Stimulated activated naive CD8-positive, alpha-beta T cell treated with anti-CD3 and anti-CD28 coated beads, Interleukin-15, amount 100 ng/mL, for 72 hours (primary cell): ENCODE data around the gene CEP78.

Experiments
- ATAC-seq: fragments of 150-1000 bp; cut with Tn5 transposase; 2 replicates; pipeline ENCODE4 v1.10.0; 2021; ENCODE audit warnings: mild to moderate bottlenecking, moderate library complexity
- DNase-seq, 2 donors: peaks; one replicate each; pipeline ENCODE4 v3.0.0; 2021 to 2022
- H3K27ac Mint-ChIP-seq, 2 donors: one replicate each; pipeline ENCODE4 v1.8.0; 2022; ENCODE audit warnings: mild to moderate bottlenecking in 2 of 2, mixed read lengths in 2 of 2, moderate library complexity in 2 of 2
- H3K27me3 Mint-ChIP-seq: one replicate; pipeline ENCODE4 v1.8.0; 2022; ENCODE audit warnings: mixed read lengths
- H3K4me1 Mint-ChIP-seq: one replicate; pipeline ENCODE4 v1.8.0; 2022; ENCODE audit warnings: mild to moderate bottlenecking, mixed read lengths
- H3K4me3 Mint-ChIP-seq, 2 donors: one replicate each; pipeline ENCODE4 v1.8.0; 2022; ENCODE audit warnings: mild to moderate bottlenecking in 2 of 2, mixed read lengths in 2 of 2, moderate library complexity in 1 of 2
- H3K9me3 Mint-ChIP-seq, 2 donors: one replicate each; pipeline ENCODE4 v1.8.0; 2022; ENCODE audit warnings: mixed read lengths in 2 of 2

CEP78 gene

GRCh38 chr9:78289474-78289873 lies 53.6 kb downstream of the CEP78 start:
- ATAC-seq: no peak
- Mint-ChIP-seq H3K4me3 (no peak overlapping the region), H3K4me1 (peaks cover 16% of the 10 kb centered on the region), H3K27me3 (no peaks in the 10 kb centered on the region), H3K27ac (no peak overlapping the region), H3K9me3 (no peaks in the 10 kb centered on the region)
- DNase-seq: no peak

- DNase-seq (no peak), ATAC-seq (no peak)
- no peak overlapping the region for H3K4me3 Mint-ChIP-seq
- H3K4me1 Mint-ChIP-seq: peaks cover 24% of the 10 kb centered on the region
- no peaks in the 10 kb centered on the region for H3K9me3 Mint-ChIP-seq
- no peaks in the 10 kb centered on the region for H3K27me3 Mint-ChIP-seq
- no peak overlapping the region for H3K27ac Mint-ChIP-seq
These were observed 55.5 kb downstream of the CEP78 start for GRCh38 chr9:78291240-78291925.

- no peaks in the 10 kb centered on the region for H3K9me3 Mint-ChIP-seq
- no peak overlapping the region for H3K27ac Mint-ChIP-seq
- DNase-seq (no peak), ATAC-seq (no peak)
- H3K27me3 Mint-ChIP-seq: no peaks in the 10 kb centered on the region
- H3K4me1 Mint-ChIP-seq: peaks cover 31% of the 10 kb centered on the region
- H3K4me3 Mint-ChIP-seq: no peak overlapping the region
These were observed 56.2 kb downstream of the CEP78 start for GRCh38 chr9:78292026-78292425.

DNA sequence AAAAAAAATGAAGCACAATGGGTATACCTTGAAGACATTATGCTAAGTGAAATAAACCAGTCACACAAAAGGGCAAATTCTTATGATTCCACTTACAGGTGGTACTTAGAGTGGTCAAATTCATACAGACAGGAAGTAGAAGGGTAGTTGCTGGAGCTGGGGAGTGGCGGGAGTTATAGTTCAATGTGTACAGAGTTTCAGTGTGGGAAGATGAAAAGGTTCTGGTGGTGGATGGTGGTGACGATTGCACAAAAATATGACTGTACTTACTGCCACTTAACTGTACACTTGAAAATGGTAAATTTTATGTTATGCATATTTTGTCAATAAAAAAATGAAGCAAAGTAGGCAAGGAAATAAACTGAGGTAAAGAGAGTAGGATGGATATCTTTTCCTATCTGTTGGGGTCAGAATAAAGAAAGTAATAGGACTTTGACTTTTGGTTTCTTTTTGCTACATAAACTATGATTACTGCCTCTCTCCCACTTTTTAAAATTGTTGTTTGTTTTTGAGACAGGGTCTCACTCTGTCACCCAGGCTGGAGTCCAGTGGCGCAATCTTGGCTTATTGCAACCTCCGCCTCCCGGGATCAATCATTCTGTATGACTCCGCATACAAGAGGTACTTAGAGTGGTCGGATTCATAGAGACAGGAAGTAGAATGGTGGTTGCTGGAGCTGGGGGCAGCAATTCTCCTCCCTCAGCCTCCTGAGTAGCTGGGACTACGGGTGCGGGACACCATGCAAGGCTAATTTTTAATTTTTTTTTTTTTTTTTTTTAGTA lies 57.0 kb downstream of the CEP78 start:
- peaks cover 33% of the 10 kb centered on the region for H3K4me1 Mint-ChIP-seq
- H3K4me3 Mint-ChIP-seq: peak overlapping the region; percentile 72 to 82
- peak overlapping the region; percentile 21 to 81 for H3K27ac Mint-ChIP-seq
- DNase-seq: peak; percentile 22 to 59
- peak; percentile 37 for ATAC-seq
- H3K27me3 Mint-ChIP-seq: no peaks in the 10 kb centered on the region
- H3K9me3 Mint-ChIP-seq: no peaks in the 10 kb centered on the region

- Mint-ChIP-seq H3K4me3 (no peak overlapping the region), H3K4me1 (peaks cover 44% of the 10 kb centered on the region), H3K9me3 (no peaks in the 10 kb centered on the region), H3K27ac (no peak overlapping the region), H3K27me3 (no peaks in the 10 kb centered on the region)
- no peak for ATAC-seq
- DNase-seq: no peak
These were observed 58.7 kb downstream of the CEP78 start for GRCh38 chr9:78294290-78295176.

- Mint-ChIP-seq H3K4me3 (no peak overlapping the region), H3K4me1 (peaks cover 50% of the 10 kb centered on the region), H3K27me3 (no peaks in the 10 kb centered on the region), H3K27ac (peak overlapping the region in 1 of 2 donors; percentile 100), H3K9me3 (no peaks in the 10 kb centered on the region)
- no peak for DNase-seq
- no peak for ATAC-seq
These were observed 59.3 kb downstream of the CEP78 start for GRCh38 chr9:78295177-78295575.

- DNase-seq: no peak
- H3K9me3 Mint-ChIP-seq: no peaks in the 10 kb centered on the region
- ATAC-seq: no peak
- H3K4me1 Mint-ChIP-seq: peaks cover 53% of the 10 kb centered on the region
- peak overlapping the region; percentile 100 for H3K27ac Mint-ChIP-seq
- peak overlapping the region; percentile 95 to 98 for H3K4me3 Mint-ChIP-seq
- no peaks in the 10 kb centered on the region for H3K27me3 Mint-ChIP-seq
These were observed 59.9 kb downstream of the CEP78 start for GRCh38 chr9:78295731-78296130.

- no peaks in the 10 kb centered on the region for H3K27me3 Mint-ChIP-seq
- peak in 1 of 2 donors; percentile 22 for DNase-seq
These were observed 60.5 kb downstream of the CEP78 start for GRCh38 chr9:78296201-78296892.

GRCh38 chr9:78296893-78297671 lies 61.2 kb downstream of the CEP78 start, which contains the start of gene PSAT1:
Gene PSAT1 (plus strand): TSS chr9:78297125. CDS start chr9:78297211, 86 bp downstream.
- peak within 1 kb of the TSS; percentile 100 for H3K27ac Mint-ChIP-seq
- no peaks in the 10 kb centered on the region for H3K27me3 Mint-ChIP-seq
- H3K9me3 Mint-ChIP-seq: no peaks in the 10 kb centered on the region
- H3K4me3 Mint-ChIP-seq: peak within 1 kb of the TSS; percentile 95 to 98
- peak; percentile 97 for ATAC-seq
- peaks cover 57% of the 10 kb centered on the region for H3K4me1 Mint-ChIP-seq
- DNase-seq: peak; percentile 93 to 96

More at GRCh38 chr9:78296201-78296892, 60.5 kb downstream of the CEP78 start:
- Mint-ChIP-seq H3K4me1 (peaks cover 53% of the 10 kb centered on the region), H3K4me3 (peak overlapping the region; percentile 95 to 98), H3K27ac (peak overlapping the region; percentile 100), H3K9me3 (no peaks in the 10 kb centered on the region)
- ATAC-seq: no peak

GRCh38 chr9:78297672-78297961 lies 61.7 kb downstream of the CEP78 start:
- H3K27ac Mint-ChIP-seq: peak overlapping the region; percentile 100
- no peaks in the 10 kb centered on the region for H3K9me3 Mint-ChIP-seq
- ATAC-seq: no peak
- DNase-seq: no peak
- H3K4me3 Mint-ChIP-seq: peak overlapping the region; percentile 95 to 98
- H3K27me3 Mint-ChIP-seq: no peaks in the 10 kb centered on the region
- peaks cover 56% of the 10 kb centered on the region for H3K4me1 Mint-ChIP-seq

DNA sequence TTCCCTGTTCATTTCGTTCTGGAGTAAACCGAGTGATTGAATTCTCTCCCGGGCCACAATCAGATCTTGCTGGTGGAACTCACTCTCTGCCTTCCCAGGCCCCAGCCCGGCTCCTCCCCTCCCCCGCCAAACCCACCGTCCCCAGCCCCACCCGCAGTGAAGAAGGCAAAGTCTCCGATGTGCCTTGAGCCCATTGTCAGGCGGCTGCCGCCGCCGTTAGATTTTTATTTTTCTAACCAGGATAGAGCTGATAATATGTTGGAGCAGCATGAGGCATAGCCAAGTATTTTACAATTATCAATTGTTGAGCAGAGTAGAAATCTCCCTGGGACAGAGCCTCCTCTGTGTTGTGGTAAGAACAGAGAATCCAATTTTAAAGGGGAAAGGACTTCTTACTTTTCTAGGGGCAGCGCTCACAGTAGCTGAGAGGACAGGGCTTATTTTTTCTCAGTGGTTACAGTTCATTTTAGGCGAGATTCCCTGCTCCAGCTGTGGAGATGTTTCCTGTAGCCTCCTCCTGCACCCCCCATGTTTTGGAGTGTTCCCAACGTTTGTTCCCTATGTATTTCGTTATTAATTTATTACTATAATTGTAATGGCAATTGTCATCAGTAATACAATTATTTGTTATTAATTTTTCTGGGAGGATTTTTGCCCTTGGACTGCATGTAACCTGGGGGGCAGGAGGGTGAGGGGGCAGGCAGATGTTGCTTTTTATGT lies 62.3 kb downstream of the CEP78 start:
- H3K9me3 Mint-ChIP-seq: no peaks in the 10 kb centered on the region
- ATAC-seq (no peak), DNase-seq (no peak)
- peak overlapping the region; percentile 95 to 98 for H3K4me3 Mint-ChIP-seq
- H3K27ac Mint-ChIP-seq: peak overlapping the region; percentile 100
- no peaks in the 10 kb centered on the region for H3K27me3 Mint-ChIP-seq
- H3K4me1 Mint-ChIP-seq: peaks cover 50% of the 10 kb centered on the region

DNA sequence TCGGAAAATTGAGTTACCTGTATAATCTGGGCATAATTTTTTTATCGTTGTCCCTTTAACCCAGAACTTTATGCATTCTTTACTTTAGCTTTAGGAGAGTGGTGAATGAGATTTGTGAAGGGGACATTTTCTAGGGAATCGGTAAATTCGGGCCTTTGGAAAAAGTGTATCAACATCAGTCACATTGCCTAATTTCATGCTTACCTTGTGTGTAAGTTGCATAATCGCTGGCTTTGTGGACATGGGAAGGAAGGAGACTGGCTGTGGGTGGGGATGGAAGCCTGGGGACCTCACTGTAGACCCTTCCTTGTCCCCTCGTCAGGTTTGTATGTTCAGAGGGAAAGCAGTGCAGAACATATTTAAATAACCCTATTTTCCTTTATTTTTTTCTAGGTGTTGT lies 64.3 kb downstream of the CEP78 start:
- DNase-seq: no peak
- H3K9me3 Mint-ChIP-seq: no peaks in the 10 kb centered on the region
- peaks cover 56% of the 10 kb centered on the region for H3K4me1 Mint-ChIP-seq
- H3K27me3 Mint-ChIP-seq: no peaks in the 10 kb centered on the region
- peak overlapping the region in 1 of 2 donors; percentile 48 for H3K27ac Mint-ChIP-seq
- ATAC-seq: no peak
- peak overlapping the region; percentile 11 to 55 for H3K4me3 Mint-ChIP-seq

DNA sequence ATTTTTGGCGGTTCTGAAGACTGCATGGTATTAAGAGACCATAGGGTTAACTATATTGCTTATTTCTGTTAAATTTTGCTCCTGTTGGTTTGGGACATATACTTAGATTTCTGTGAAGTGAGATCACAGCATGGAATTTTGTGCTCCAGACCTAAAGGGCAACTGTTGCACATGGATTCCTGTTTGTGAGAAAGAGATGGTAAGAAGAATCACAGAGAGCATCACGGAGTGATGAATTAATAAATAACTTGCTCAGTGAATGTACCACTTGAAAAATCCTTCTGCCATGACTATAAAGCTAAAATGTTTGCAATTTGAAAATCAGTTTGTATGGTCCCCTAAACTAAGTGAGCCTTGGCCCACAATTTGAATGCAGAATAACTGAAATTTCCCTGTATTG lies 65.6 kb downstream of the CEP78 start:
- no peak overlapping the region for H3K4me3 Mint-ChIP-seq
- H3K4me1 Mint-ChIP-seq: peaks cover 47% of the 10 kb centered on the region
- no peak overlapping the region for H3K27ac Mint-ChIP-seq
- no peaks in the 10 kb centered on the region for H3K27me3 Mint-ChIP-seq
- DNase-seq: no peak
- H3K9me3 Mint-ChIP-seq: no peaks in the 10 kb centered on the region
- no peak for ATAC-seq
